Measurements from ENCODE around the gene ST7. TPM values are rescaled to one million over a fixed set of nuclear protein-coding genes. Genes with fewer than 3 reads are reported as not detected.

Gene ST7
- total RNA-seq, 1 donor from 2014 or later = 107 TPM

GRCh38 chr7:117259615-117260014 lies 306.3 kb downstream of the ST7 start:
- no peaks in the 10 kb centered on the region for H3K4me1 Mint-ChIP-seq (ENCODE audit: low read depth, unreplicated experiment)
- no peak for DNase-seq
- no peaks in the 10 kb centered on the region for H3K27me3 Mint-ChIP-seq (ENCODE audit: unreplicated experiment)
- H3K9me3 Mint-ChIP-seq (ENCODE audit: unreplicated experiment) = no peaks in the 10 kb centered on the region
- H3K36me3 Mint-ChIP-seq (ENCODE audit: unreplicated experiment) = no peaks in the 10 kb centered on the region
- TF ChIP-seq CTCF (IDR thresholded peaks at IDR 0.05; ENCODE audit: partially characterized antibody, unreplicated experiment) = no peak
- H3K4me3 Mint-ChIP-seq (ENCODE audit: unreplicated experiment) = no peak overlapping the region
- H3K27ac Mint-ChIP-seq (ENCODE audit: unreplicated experiment) = no peak overlapping the region

GRCh38 chr7:117262546-117262945 lies 309.2 kb downstream of the ST7 start:
- Mint-ChIP-seq H3K4me3 (ENCODE audit: unreplicated experiment) (no peak overlapping the region), H3K4me1 (ENCODE audit: low read depth, unreplicated experiment) (no peaks in the 10 kb centered on the region), H3K36me3 (ENCODE audit: unreplicated experiment) (no peaks in the 10 kb centered on the region), H3K9me3 (ENCODE audit: unreplicated experiment) (no peaks in the 10 kb centered on the region), H3K27ac (ENCODE audit: unreplicated experiment) (no peak overlapping the region), H3K27me3 (ENCODE audit: unreplicated experiment) (no peaks in the 10 kb centered on the region)
- no peak for DNase-seq
- no peak for TF ChIP-seq CTCF (IDR thresholded peaks at IDR 0.05; ENCODE audit: partially characterized antibody, unreplicated experiment)

- Mint-ChIP-seq H3K4me1 (ENCODE audit: low read depth, unreplicated experiment) (no peaks in the 10 kb centered on the region), H3K36me3 (ENCODE audit: unreplicated experiment) (no peaks in the 10 kb centered on the region), H3K27me3 (ENCODE audit: unreplicated experiment) (no peaks in the 10 kb centered on the region), H3K9me3 (ENCODE audit: unreplicated experiment) (no peaks in the 10 kb centered on the region), H3K4me3 (ENCODE audit: unreplicated experiment) (no peak overlapping the region), H3K27ac (ENCODE audit: unreplicated experiment) (no peak overlapping the region)
- no peak for TF ChIP-seq CTCF (IDR thresholded peaks at IDR 0.05; ENCODE audit: partially characterized antibody, unreplicated experiment)
- DNase-seq = no peak
These were observed 311.4 kb downstream of the ST7 start for GRCh38 chr7:117264716-117265115.

- Mint-ChIP-seq H3K4me3 (ENCODE audit: unreplicated experiment) (no peak overlapping the region), H3K27me3 (ENCODE audit: unreplicated experiment) (peaks cover 2% of the 10 kb centered on the region), H3K27ac (ENCODE audit: unreplicated experiment) (no peak overlapping the region), H3K4me1 (ENCODE audit: low read depth, unreplicated experiment) (no peaks in the 10 kb centered on the region), H3K36me3 (ENCODE audit: unreplicated experiment) (no peaks in the 10 kb centered on the region), H3K9me3 (ENCODE audit: unreplicated experiment) (peaks cover 2% of the 10 kb centered on the region)
- no peak for DNase-seq
- no peak for TF ChIP-seq CTCF (IDR thresholded peaks at IDR 0.05; ENCODE audit: partially characterized antibody, unreplicated experiment)
These were observed 316.1 kb downstream of the ST7 start for GRCh38 chr7:117269417-117269816.

GRCh38 chr7:117269886-117270285 lies 316.6 kb downstream of the ST7 start:
- Mint-ChIP-seq H3K4me3 (ENCODE audit: unreplicated experiment) (no peak overlapping the region), H3K27me3 (ENCODE audit: unreplicated experiment) (peaks cover 3% of the 10 kb centered on the region), H3K4me1 (ENCODE audit: low read depth, unreplicated experiment) (no peaks in the 10 kb centered on the region), H3K27ac (ENCODE audit: unreplicated experiment) (no peak overlapping the region), H3K9me3 (ENCODE audit: unreplicated experiment) (peaks cover 2% of the 10 kb centered on the region), H3K36me3 (ENCODE audit: unreplicated experiment) (no peaks in the 10 kb centered on the region)
- TF ChIP-seq CTCF (IDR thresholded peaks at IDR 0.05; ENCODE audit: partially characterized antibody, unreplicated experiment) = no peak
- DNase-seq = no peak
